ENCODE data around the gene GNB2. TPM values are rescaled to one million over a fixed set of nuclear protein-coding genes. Genes with fewer than 3 reads are reported as not detected.
A peak's percentile ranks its signal among the peaks of the same experiment; 100 is the strongest.

Gene GNB2
- total RNA-seq, 1 experiment from 2014 or later: 317 TPM

- no peak for DNase-seq (ENCODE audit: low spot score)
Measured at GRCh38 chr7:100680576-100681271, 7.2 kb downstream of the GNB2 start.

GRCh38 chr7:100681491-100682227, 8.1 kb downstream of the GNB2 start:
- DNase-seq (ENCODE audit: low spot score): no peak

- DNase-seq (ENCODE audit: low spot score): no peak
Measured at GRCh38 chr7:100682228-100682741, 8.7 kb downstream of the GNB2 start.

GRCh38 chr7:100682991-100683658, 9.6 kb downstream of the GNB2 start:
- DNase-seq (ENCODE audit: low spot score): no peak

- DNase-seq (ENCODE audit: low spot score): no peak
Measured at GRCh38 chr7:100683659-100684533, 10.4 kb downstream of the GNB2 start.

- DNase-seq (ENCODE audit: low spot score): no peak
Measured at GRCh38 chr7:100684534-100685042, 11.0 kb downstream of the GNB2 start.

GRCh38 chr7:100685049-100685605, 11.6 kb downstream of the GNB2 start:
- DNase-seq (ENCODE audit: low spot score): no peak

GRCh38 chr7:100685631-100686145, 12.1 kb downstream of the GNB2 start:
- no peak for DNase-seq (ENCODE audit: low spot score)

- no peak for DNase-seq (ENCODE audit: low spot score)
Measured at GRCh38 chr7:100686201-100686821, 12.8 kb downstream of the GNB2 start.

GRCh38 chr7:100686822-100687211, 13.3 kb downstream of the GNB2 start:
- DNase-seq (ENCODE audit: low spot score): no peak

- DNase-seq (ENCODE audit: low spot score): no peak
Measured at GRCh38 chr7:100687261-100687660, 13.7 kb downstream of the GNB2 start.

GRCh38 chr7:100687751-100688300, 14.3 kb downstream of the GNB2 start:
- DNase-seq (ENCODE audit: low spot score): no peak

- DNase-seq (ENCODE audit: low spot score): no peak
Measured at GRCh38 chr7:100688326-100688860, 14.9 kb downstream of the GNB2 start.

- DNase-seq (ENCODE audit: low spot score): no peak
Measured at GRCh38 chr7:100689230-100690135, 15.9 kb downstream of the GNB2 start.

GRCh38 chr7:100691676-100692577, 18.4 kb downstream of the GNB2 start:
- peak; percentile 88 for DNase-seq (ENCODE audit: low spot score)

GRCh38 chr7:100692578-100692961, 19.0 kb downstream of the GNB2 start:
- DNase-seq (ENCODE audit: low spot score): no peak

GRCh38 chr7:100693312-100694097, 20.0 kb downstream of the GNB2 start:
- no peak for DNase-seq (ENCODE audit: low spot score)
